ENCODE results near the gene TPST1.

DNA sequence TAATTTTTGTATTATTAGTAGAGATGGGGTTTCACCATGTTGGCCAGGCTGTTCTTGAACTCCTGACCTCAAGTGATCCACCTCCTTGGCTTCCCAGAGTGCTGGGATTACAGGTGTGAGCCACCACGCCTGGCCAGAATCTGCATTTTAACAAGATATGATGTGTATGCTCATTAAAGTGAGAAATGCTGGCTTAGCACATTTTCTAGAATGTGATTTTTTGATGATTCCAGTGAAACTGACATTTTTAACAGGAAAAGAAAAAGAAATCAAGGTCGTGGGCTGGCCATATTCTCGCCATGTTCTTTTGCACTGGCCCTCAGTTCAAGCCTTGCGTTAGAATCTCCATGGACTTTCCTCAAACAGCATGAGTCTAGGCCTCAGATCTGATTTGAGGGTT lies 18.1 kb upstream of the TPST1 start:
- TF ChIP-seq YY1 (IDR thresholded peaks at IDR 0.05; ENCODE audit: low read depth) (no peak), EP300 (IDR thresholded peaks at IDR 0.05; ENCODE audit: borderline replicate concordance) (no peak), RAD21 (IDR thresholded peaks at IDR 0.05; ENCODE audit: low read depth) (no peak), EGR1 (IDR thresholded peaks at IDR 0.05) (no peak), TEAD4 (IDR thresholded peaks at IDR 0.05) (no peak), TAF1 (IDR thresholded peaks at IDR 0.05; ENCODE audit: low read depth) (no peak), FOXM1 (IDR thresholded peaks at IDR 0.05; ENCODE audit: borderline replicate concordance, low read depth) (no peak), TCF12 (IDR thresholded peaks at IDR 0.05; ENCODE audit: low read depth) (no peak), NFIC (IDR thresholded peaks at IDR 0.05) (no peak)
- TF ChIP-seq, protein P1, sequence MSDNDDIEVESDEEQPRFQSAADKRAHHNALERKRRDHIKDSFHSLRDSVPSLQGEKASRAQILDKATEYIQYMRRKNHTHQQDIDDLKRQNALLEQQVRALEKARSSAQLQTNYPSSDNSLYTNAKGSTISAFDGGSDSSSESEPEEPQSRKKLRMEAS (IDR thresholded peaks at IDR 0.05): no peak
- TF ChIP-seq, protein P2, sequence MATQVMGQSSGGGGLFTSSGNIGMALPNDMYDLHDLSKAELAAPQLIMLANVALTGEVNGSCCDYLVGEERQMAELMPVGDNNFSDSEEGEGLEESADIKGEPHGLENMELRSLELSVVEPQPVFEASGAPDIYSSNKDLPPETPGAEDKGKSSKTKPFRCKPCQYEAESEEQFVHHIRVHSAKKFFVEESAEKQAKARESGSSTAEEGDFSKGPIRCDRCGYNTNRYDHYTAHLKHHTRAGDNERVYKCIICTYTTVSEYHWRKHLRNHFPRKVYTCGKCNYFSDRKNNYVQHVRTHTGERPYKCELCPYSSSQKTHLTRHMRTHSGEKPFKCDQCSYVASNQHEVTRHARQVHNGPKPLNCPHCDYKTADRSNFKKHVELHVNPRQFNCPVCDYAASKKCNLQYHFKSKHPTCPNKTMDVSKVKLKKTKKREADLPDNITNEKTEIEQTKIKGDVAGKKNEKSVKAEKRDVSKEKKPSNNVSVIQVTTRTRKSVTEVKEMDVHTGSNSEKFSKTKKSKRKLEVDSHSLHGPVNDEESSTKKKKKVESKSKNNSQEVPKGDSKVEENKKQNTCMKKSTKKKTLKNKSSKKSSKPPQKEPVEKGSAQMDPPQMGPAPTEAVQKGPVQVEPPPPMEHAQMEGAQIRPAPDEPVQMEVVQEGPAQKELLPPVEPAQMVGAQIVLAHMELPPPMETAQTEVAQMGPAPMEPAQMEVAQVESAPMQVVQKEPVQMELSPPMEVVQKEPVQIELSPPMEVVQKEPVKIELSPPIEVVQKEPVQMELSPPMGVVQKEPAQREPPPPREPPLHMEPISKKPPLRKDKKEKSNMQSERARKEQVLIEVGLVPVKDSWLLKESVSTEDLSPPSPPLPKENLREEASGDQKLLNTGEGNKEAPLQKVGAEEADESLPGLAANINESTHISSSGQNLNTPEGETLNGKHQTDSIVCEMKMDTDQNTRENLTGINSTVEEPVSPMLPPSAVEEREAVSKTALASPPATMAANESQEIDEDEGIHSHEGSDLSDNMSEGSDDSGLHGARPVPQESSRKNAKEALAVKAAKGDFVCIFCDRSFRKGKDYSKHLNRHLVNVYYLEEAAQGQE (IDR thresholded peaks at IDR 0.05; ENCODE audit: low read depth): no peak
- TF ChIP-seq, protein P3, sequence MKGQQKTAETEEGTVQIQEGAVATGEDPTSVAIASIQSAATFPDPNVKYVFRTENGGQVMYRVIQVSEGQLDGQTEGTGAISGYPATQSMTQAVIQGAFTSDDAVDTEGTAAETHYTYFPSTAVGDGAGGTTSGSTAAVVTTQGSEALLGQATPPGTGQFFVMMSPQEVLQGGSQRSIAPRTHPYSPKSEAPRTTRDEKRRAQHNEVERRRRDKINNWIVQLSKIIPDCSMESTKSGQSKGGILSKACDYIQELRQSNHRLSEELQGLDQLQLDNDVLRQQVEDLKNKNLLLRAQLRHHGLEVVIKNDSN (IDR thresholded peaks at IDR 0.05): no peak

All from Ishikawa (cell line).